H1 (cell line): ENCODE measurements around the gene GNG7. TPM values are rescaled to one million over a fixed set of nuclear protein-coding genes. Genes with fewer than 3 reads are reported as not detected.

Source experiments
- CTCF ChIA-PET: fragments of 300-600 bp; sonication (Branson Sonifier 250); formaldehyde crosslinking; loops from one replicate; lab custom pipeline; 2021; ENCODE audit not compliant: partially characterized antibody; lab: Charles Lee
- POLR2A ChIA-PET: fragments of 300-600 bp; sonication (Branson Sonifier 250); formaldehyde crosslinking; loops from one replicate; lab custom pipeline; 2021; ENCODE audit warnings: inconsistent platforms; ENCODE audit not compliant: partially characterized antibody; lab: Charles Lee
- DNase-seq, 2 experiments: peaks; one replicate each; pipeline versions ENCODE4 v3.0.0 to v3.0.0-alpha.2; 2010 to 2022; ENCODE audit warnings: low spot score in 2 of 2, low read depth in 1 of 2, mixed read lengths in 1 of 2
- FAIRE-seq: peaks from 2 replicates; lab custom pipeline; 2011; peaks lifted over from hg19 to GRCh38; lab: Jason Lieb, UNC
- H2AFZ ChIP-seq: 2 replicates; pipeline ENCODE4 v1.8.1; 2012; ENCODE audit warnings: low read length, inconsistent platforms
- H2AK5ac ChIP-seq: 2 replicates; pipeline ENCODE4 v1.6.1; 2013; ENCODE audit warnings: low read depth, low read length
- H2BK120ac ChIP-seq: replicated peaks from 2 replicates; pipeline ENCODE3; 2013; ENCODE audit warnings: low read depth, low read length, inconsistent platforms
- H2BK12ac ChIP-seq: 2 replicates; pipeline ENCODE4 v1.6.1; 2013; ENCODE audit warnings: low read depth, low read length
- H2BK15ac ChIP-seq: 2 replicates; pipeline ENCODE4 v1.6.1; 2013; ENCODE audit warnings: low read length
- H2BK20ac ChIP-seq: 2 replicates; pipeline ENCODE4 v1.6.1; 2013; ENCODE audit warnings: low read length
- H2BK5ac ChIP-seq: 2 replicates; pipeline ENCODE4 v1.6.1; 2013; ENCODE audit warnings: low read depth, low read length
- H3K14ac ChIP-seq: 2 replicates; pipeline ENCODE4 v1.6.1; 2013; ENCODE audit warnings: inconsistent platforms; ENCODE audit not compliant: insufficient read length
- H3K18ac ChIP-seq: 2 replicates; pipeline ENCODE4 v1.6.1; 2013; ENCODE audit warnings: low read length; ENCODE audit errors: extremely low read depth
- H3K23ac ChIP-seq: 2 replicates; pipeline ENCODE4 v1.6.1; 2013; ENCODE audit warnings: inconsistent platforms; ENCODE audit not compliant: insufficient read length
- H3K23me2 ChIP-seq: 2 replicates; pipeline ENCODE4 v1.6.1; 2013; ENCODE audit warnings: low read depth, low read length
- H3K27ac ChIP-seq: 2 replicates; pipeline ENCODE4 v1.6.1; 2011; ENCODE audit warnings: low read depth, low read length, inconsistent platforms
- H3K27me3 ChIP-seq, 4 experiments: replicated peaks in 1 of 4; 1 replicate in 1 of 4; 2 replicates in 3 of 4; pipeline versions ENCODE4 v1.6.1 to v1.8.1; 2011 to 2013; ENCODE audit warnings: low read length in 3 of 4, mild to moderate bottlenecking in 3 of 4, inconsistent platforms in 2 of 4, mixed read lengths in 2 of 4, moderate library complexity in 1 of 4; ENCODE audit not compliant: control insufficient read depth in 3 of 4, insufficient read depth in 3 of 4; ENCODE audit errors: extremely low read depth in 1 of 4
- H3K36me3 ChIP-seq, 4 experiments: 2 replicates each; pipeline versions ENCODE4 v1.6.1 to v1.8.1; 2011 to 2013; ENCODE audit warnings: mild to moderate bottlenecking in 4 of 4, low read length in 3 of 4, moderate library complexity in 2 of 4, control low read depth in 1 of 4, inconsistent platforms in 1 of 4; ENCODE audit not compliant: insufficient read depth in 4 of 4, control insufficient read depth in 2 of 4
- H3K4ac ChIP-seq: replicated peaks from 2 replicates; pipeline ENCODE3; 2013; ENCODE audit warnings: low read length, low read depth, mixed read lengths, inconsistent platforms; ENCODE audit not compliant: insufficient read length
- H3K4me1 ChIP-seq, 4 experiments: replicated peaks in 1 of 4; 1 replicate in 1 of 4; 2 replicates in 3 of 4; pipeline versions ENCODE4 v1.6.1 to v1.8.1; 2011 to 2013; ENCODE audit warnings: low read length in 3 of 4, inconsistent platforms in 2 of 4, mixed read lengths in 1 of 4; ENCODE audit not compliant: insufficient read depth in 4 of 4, control insufficient read depth in 3 of 4
- H3K4me2 ChIP-seq, 2 experiments: 2 replicates each; pipeline versions ENCODE4 v1.6.1 to v1.8.1; 2011 to 2013; ENCODE audit warnings: low read depth in 2 of 2, low read length in 2 of 2, control low read depth in 1 of 2, inconsistent platforms in 1 of 2, mild to moderate bottlenecking in 1 of 2; ENCODE audit not compliant: insufficient read depth in 1 of 2
- H3K4me3 ChIP-seq, 4 experiments: fragments of 200-600, 300-600 bp in 1 of 4; sonication (generic), shearing (Covaris generic), sonication (Bioruptor Twin) in 1 of 4; 2 replicates each; pipeline versions ENCODE4 v1.5.1 to v1.8.1; 2011 to 2016; ENCODE audit warnings: low read length in 4 of 4, low read depth in 3 of 4, control low read depth in 2 of 4, inconsistent platforms in 2 of 4, mild to moderate bottlenecking in 2 of 4, mixed read lengths in 1 of 4, moderate library complexity in 1 of 4; ENCODE audit not compliant: insufficient read depth in 2 of 4; ENCODE audit errors: extremely low read depth in 1 of 4
- H3K56ac ChIP-seq: replicated peaks from 2 replicates; pipeline ENCODE3; 2013; ENCODE audit warnings: low read depth, mild to moderate bottlenecking, mixed read lengths, low read length, inconsistent platforms; ENCODE audit not compliant: insufficient read length
- H3K79me1 ChIP-seq: 2 replicates; pipeline ENCODE4 v1.6.1; 2013; ENCODE audit warnings: low read depth, low read length, control low read depth
- H3K79me2 ChIP-seq, 2 experiments: 2 replicates each; pipeline versions ENCODE4 v1.6.1 to v1.8.1; 2012 to 2013; ENCODE audit warnings: low read length in 2 of 2, mild to moderate bottlenecking in 2 of 2, inconsistent platforms in 1 of 2; ENCODE audit not compliant: insufficient read depth in 2 of 2, control insufficient read depth in 1 of 2
- H3K9ac ChIP-seq, 4 experiments: replicated peaks in 1 of 4; 1 replicate in 1 of 4; 2 replicates in 3 of 4; pipeline versions ENCODE4 v1.6.1 to v1.8.1; 2011 to 2013; ENCODE audit warnings: low read depth in 3 of 4, low read length in 3 of 4, control low read depth in 2 of 4, mild to moderate bottlenecking in 2 of 4, moderate library complexity in 2 of 4, inconsistent platforms in 1 of 4; ENCODE audit errors: extremely low read depth in 1 of 4
- H3K9me3 ChIP-seq, 2 experiments: 2 replicates each; pipeline versions ENCODE4 v1.6.1 to v1.8.1; 2012 to 2013; ENCODE audit warnings: mild to moderate bottlenecking in 2 of 2, moderate library complexity in 2 of 2, control low read depth in 1 of 2, inconsistent platforms in 1 of 2, low read depth in 1 of 2, low read length in 1 of 2, mixed read lengths in 1 of 2; ENCODE audit not compliant: insufficient read depth in 2 of 2
- H4K20me1 ChIP-seq, 2 experiments: replicated peaks in 1 of 2; 2 replicates each; pipeline versions ENCODE3 to v1.8.1; 2011 to 2013; ENCODE audit warnings: inconsistent platforms in 2 of 2, low read length in 2 of 2, mild to moderate bottlenecking in 1 of 2; ENCODE audit not compliant: insufficient read depth in 2 of 2, control insufficient read depth in 1 of 2
- H4K5ac ChIP-seq: 2 replicates; pipeline ENCODE4 v1.6.1; 2013; ENCODE audit warnings: low read length, low read depth, mixed read lengths, inconsistent platforms; ENCODE audit not compliant: insufficient read length
- H4K8ac ChIP-seq: 2 replicates; pipeline ENCODE4 v1.8.0; 2013; ENCODE audit warnings: mild to moderate bottlenecking, moderate library complexity, low read length, inconsistent platforms; ENCODE audit not compliant: insufficient read depth; ENCODE audit errors: extremely low read depth
- H4K91ac ChIP-seq: replicated peaks from 2 replicates; pipeline ENCODE3; 2013; ENCODE audit warnings: low read length, mixed read lengths, inconsistent platforms; ENCODE audit not compliant: insufficient read length
- ASH2L ChIP-seq: fragments of 200-600, 300-600 bp; sonication (generic); IDR thresholded peaks from one replicate; pipeline ENCODE4 v1.7.1; 2017; ENCODE audit warnings: low read length
- BCL11A ChIP-seq, 2 experiments: IDR thresholded peaks; one replicate each; pipeline ENCODE4 v1.6.1; 2011; ENCODE audit warnings: low read depth in 2 of 2, low read length in 2 of 2, mild to moderate bottlenecking in 2 of 2
- CBX8 ChIP-seq: fragments of 300-800, 300-1000 bp; sonication (generic); IDR thresholded peaks from 2 replicates; pipeline ENCODE4 v1.7.1; 2016; ENCODE audit warnings: low read depth, low read length, borderline replicate concordance
- JUN ChIP-seq: IDR thresholded peaks from 2 replicates; pipeline ENCODE4 v1.6.1; 2011; ENCODE audit warnings: low read depth, mild to moderate bottlenecking, improper control_type of control experiment, low read length
- JUND ChIP-seq: IDR thresholded peaks from 2 replicates; pipeline ENCODE4 v1.6.1; 2011; ENCODE audit warnings: mild to moderate bottlenecking, improper control_type of control experiment, low read length
- RXRA ChIP-seq: IDR thresholded peaks from 2 replicates; pipeline ENCODE4 v1.6.1; 2011; ENCODE audit warnings: low read depth, mild to moderate bottlenecking, low read length, moderate library complexity; ENCODE audit not compliant: insufficient read depth
- SIN3A ChIP-seq, 2 experiments: IDR thresholded peaks in 1 of 2; conservative IDR thresholded peaks in 1 of 2; 2 replicates each; pipeline ENCODE4 v1.6.1; 2011 to 2012; ENCODE audit warnings: low read length in 2 of 2, improper control_type of control experiment in 1 of 2, low read depth in 1 of 2, mild to moderate bottlenecking in 1 of 2
- WGBS, 2 experiments: shearing (Covaris generic) in 1 of 2; methylation state at CpG; one replicate each; pipeline versions ENCODE4 v1.1.6 to v1.1.7; 2013 to 2015; ENCODE audit warnings: low lambda C conversion rate in 2 of 2, mixed read lengths in 2 of 2, inconsistent platforms in 1 of 2, low coverage in 1 of 2, missing lambda C conversion rate in 1 of 2; ENCODE audit not compliant: insufficient replicate concordance in 2 of 2, insufficient coverage in 1 of 2, insufficient read length in 1 of 2; ENCODE audit errors: extremely low coverage in 1 of 2, missing lambda C conversion rate in 1 of 2; 5-methylcytosine and 5-hydroxymethylcytosine counted together
- polyA plus RNA-seq, 7 experiments: library from polyadenylated mRNA; depleted of rRNA in 3 of 7; stranded (reverse) in 5 of 7; unstranded in 2 of 7; fragments of >200 nt in 5 of 7; fragments of 200-250 nt in 2 of 7; gene quantifications; 1 replicate in 5 of 7; 2 replicates in 1 of 7; 4 replicates in 1 of 7; pipeline versions ENCODE4 v1.2.1 to v1.2.3, GENCODE V29; 2011 to 2013; ENCODE audit warnings: missing spikeins in 2 of 7, mixed read lengths in 2 of 7
- total RNA-seq: library from RNA; stranded (reverse); fragmentation: NEBNext Ultra II Directional; extraction: Animal tissue kit (Norgen Biotek cat#: 25700); gene quantifications from 2 replicates; pipeline ENCODE4 v1.2.1, GENCODE V29; 2021
- TF ChIP-seq, protein P1 (sequence below): IDR thresholded peaks from 2 replicates; pipeline ENCODE4 v1.6.1; 2012; ENCODE audit warnings: low read length, inconsistent platforms

Gene GNG7
- total and polyA plus RNA-seq, 2 of the 8 experiments (the other 6 are each of a cell fraction or from before 2014, with no cell fraction given) = 2.8 to 7.8 TPM

DNA sequence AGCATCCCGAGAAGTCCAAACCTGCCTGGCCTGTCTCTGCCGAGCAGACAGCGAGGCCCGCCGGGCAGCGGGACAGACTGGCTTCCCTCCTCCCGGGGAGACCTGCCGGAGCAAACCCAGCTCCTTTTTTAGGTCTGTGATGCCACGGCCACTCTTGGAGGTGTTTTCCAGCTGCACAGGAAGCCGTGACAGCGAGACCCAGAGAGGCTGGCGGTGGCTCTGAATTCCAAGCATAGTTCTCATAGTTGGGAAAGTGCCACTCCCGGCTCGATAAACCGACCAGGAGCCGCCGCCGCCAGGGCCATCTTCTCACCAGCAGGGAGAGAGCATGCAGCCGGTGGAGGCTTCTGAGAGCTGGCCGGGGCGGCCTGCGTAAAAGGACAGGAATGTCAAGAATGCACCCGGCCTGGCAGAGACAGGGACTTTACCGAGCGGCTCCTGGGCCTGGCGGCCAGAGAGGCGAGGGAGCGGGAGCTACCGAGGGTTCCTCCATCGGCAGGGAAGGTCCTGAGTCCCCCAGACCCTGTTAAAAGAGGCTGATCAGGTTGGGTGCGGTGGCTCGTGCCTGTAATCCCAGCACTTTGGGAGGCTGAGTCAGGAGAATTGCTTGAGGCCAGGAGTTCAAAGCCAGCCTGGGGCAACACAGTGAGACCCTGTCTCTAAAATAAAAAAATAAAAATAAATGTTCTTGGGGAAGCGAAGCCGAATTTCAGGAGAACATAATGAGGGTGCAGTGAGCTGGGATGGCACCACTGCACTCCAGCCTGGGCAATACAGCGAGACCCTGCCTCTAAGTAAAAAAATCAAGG is 161.6 kb downstream of the GNG7 start:
- peak; percentile 36 for FAIRE-seq
- Histone ChIP-seq H3K14ac (no peak overlapping the region), H2BK12ac (peak overlapping the region; percentile 96), H3K27me3 (no peaks in the 10 kb centered on the region; a peak in 2 of 7 replicates), H3K4me3 (peak overlapping the region in 3 of 4 experiments; percentile 13 to 40 (median 23); a peak in 4 of 8 replicates), H3K4me2 (peak overlapping the region; percentile 5 to 67), H4K5ac (peak overlapping the region; percentile 73), H3K79me1 (no peaks in the 10 kb centered on the region), H2AK5ac (peak overlapping the region; percentile 46; the same call in 1 of the 2 replicates), H2BK15ac (no peak overlapping the region), H3K9ac (peak overlapping the region in 2 of 4 experiments; percentile 38 to 48; a peak in 3 of 7 replicates), H4K8ac (peak overlapping the region; percentile 62; the same call in 1 of the 2 replicates), H3K36me3 (no peaks in the 10 kb centered on the region), H4K20me1 (no peaks in the 10 kb centered on the region), H3K9me3 (no peaks in the 10 kb centered on the region), H3K18ac (peak overlapping the region; percentile 71), H3K23ac (no peak overlapping the region), H4K91ac (peak overlapping the region; percentile 81), H3K4me1 (peaks cover 3 to 23% (median 17%) of the 10 kb centered on the region in 4 experiments), H3K4ac (no peak overlapping the region), H2BK20ac (peak overlapping the region; percentile 80; the same call in 1 of the 2 replicates), H3K56ac (no peak overlapping the region), H2AFZ (no peak overlapping the region; the same call in 1 of the 2 replicates), H2BK5ac (peak overlapping the region; percentile 92), H3K27ac (peak overlapping the region; percentile 89), H3K23me2 (no peaks in the 10 kb centered on the region; the same call in 1 of the 2 replicates), H2BK120ac (peak overlapping the region; percentile 83), H3K79me2 (no peaks in the 10 kb centered on the region)
- ChIA-PET CTCF (interaction anchor here (0.6 to 1.6 kb wide), 9 partner anchors 10 to 96 kb away, joined by 3 to 9 read pairs (median 4); no protein-coding TSS in a partner anchor), POLR2A (interaction anchor here (0.5 to 5.8 kb wide), 18 partner anchors 9 to 554 kb away, joined by 3 to 98 read pairs (median 4); partner anchors contain the start of gene GADD45B)
- 10% methylated on average over 30 of the region's 35 CpGs; no CpG with 5 or more reads in 1 of the 2 experiments for WGBS, 2 experiments
- DNase-seq = peak; percentile 90 to 96
- TF ChIP-seq JUND (peak; percentile 84), BCL11A (IDR thresholded peaks at IDR 0.05; ENCODE audit: low read depth in 2 of 2, low read length in 2 of 2) (no peak), CBX8 (no peak), RXRA (no peak), SIN3A (conservative IDR thresholded peaks at IDR 0.05 in 1 of 2, IDR thresholded peaks at IDR 0.05 in 1 of 2; ENCODE audit: low read depth in 1 of 2, low read length in 2 of 2) (peak; percentile 70 to 78; a peak in 2 of 4 replicates), ASH2L (peak; percentile 90), JUN (peak; percentile 79; the same call in 1 of the 2 replicates)
- TF ChIP-seq, protein P1, sequence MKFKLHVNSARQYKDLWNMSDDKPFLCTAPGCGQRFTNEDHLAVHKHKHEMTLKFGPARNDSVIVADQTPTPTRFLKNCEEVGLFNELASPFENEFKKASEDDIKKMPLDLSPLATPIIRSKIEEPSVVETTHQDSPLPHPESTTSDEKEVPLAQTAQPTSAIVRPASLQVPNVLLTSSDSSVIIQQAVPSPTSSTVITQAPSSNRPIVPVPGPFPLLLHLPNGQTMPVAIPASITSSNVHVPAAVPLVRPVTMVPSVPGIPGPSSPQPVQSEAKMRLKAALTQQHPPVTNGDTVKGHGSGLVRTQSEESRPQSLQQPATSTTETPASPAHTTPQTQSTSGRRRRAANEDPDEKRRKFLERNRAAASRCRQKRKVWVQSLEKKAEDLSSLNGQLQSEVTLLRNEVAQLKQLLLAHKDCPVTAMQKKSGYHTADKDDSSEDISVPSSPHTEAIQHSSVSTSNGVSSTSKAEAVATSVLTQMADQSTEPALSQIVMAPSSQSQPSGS = no peak; the same call in 1 of the 2 replicates
